Transverse colon (tissue), 4 donors: ENCODE measurements around the gene ANKZF1. TPM values are rescaled to one million over a fixed set of nuclear protein-coding genes. Genes with fewer than 3 reads are reported as not detected.

Experiments
- DNase-seq: peaks from one replicate; pipeline ENCODE4 v3.0.0-alpha.2; 2019
- H3K27ac ChIP-seq, 4 donors: fragments of 200-600 bp; sonication (generic); 2 replicates each; pipeline ENCODE4 v1.5.1; 2016 to 2018; ENCODE audit warnings: inconsistent platforms in 4 of 4
- H3K27me3 ChIP-seq: fragments of 200-600 bp; sonication (generic); 2 replicates; pipeline ENCODE4 v1.5.1; 2017; ENCODE audit warnings: inconsistent platforms
- H3K36me3 ChIP-seq, 4 donors: fragments of 200-600 bp; sonication (generic); 2 replicates each; pipeline ENCODE4 v1.5.1; 2017 to 2019; ENCODE audit warnings: inconsistent platforms in 4 of 4
- H3K4me1 ChIP-seq, 4 donors: fragments of 200-600 bp; sonication (generic); 2 replicates each; pipeline ENCODE4 v1.5.1; 2017 to 2020; ENCODE audit warnings: inconsistent platforms in 4 of 4
- H3K4me3 ChIP-seq, 4 donors: fragments of 200-600 bp; sonication (generic); 1 replicate in 1 of 4; 2 replicates in 3 of 4; pipeline versions ENCODE4 v1.5.1 to v1.6.1; 2017 to 2019; ENCODE audit warnings: inconsistent platforms in 4 of 4
- H3K9me3 ChIP-seq, 2 donors: fragments of 200-600 bp; sonication (generic); 2 replicates each; pipeline ENCODE4 v1.5.1; 2017 to 2019; ENCODE audit warnings: inconsistent platforms in 2 of 2
- EP300 ChIP-seq: sonication (generic); formaldehyde crosslinking; IDR thresholded peaks from one replicate; pipeline ENCODE4 v1.6.1; 2017; ENCODE audit warnings: antibody characterized with exemption, low read depth
- POLR2A ChIP-seq: fragments of 450-650 bp; IDR thresholded peaks from one replicate; pipeline ENCODE4 v1.6.1; 2016; ENCODE audit warnings: antibody characterized with exemption, mild to moderate bottlenecking, moderate library complexity
- POLR2AphosphoS5 ChIP-seq, 3 donors: sonication (generic); formaldehyde crosslinking; IDR thresholded peaks; one replicate each; pipeline ENCODE4 v1.6.1; 2016; ENCODE audit warnings: antibody characterized with exemption in 3 of 3
- WGBS, 2 donors: methylation state at CpG; one replicate each; pipeline ENCODE4 v1.1.5; 2018; ENCODE audit warnings: low coverage in 1 of 2; 5-methylcytosine and 5-hydroxymethylcytosine counted together
- in situ Hi-C, 4 donors: fragments of 200-750 bp; cut with MboI; loops; one replicate each; pipeline versions ENCODE4 v1.15.0 to v1.15.1; 2017; ENCODE audit warnings: low sequenced_read_pairs in 3 of 4, low pct_ligation_motif_present in 1 of 4, low pct_unique_long_range_greater_than_20kb in 1 of 4
- intact Hi-C: fragments of 100-400 bp; cut with DNase I; formaldehyde crosslinking; loops from one replicate; pipeline ENCODE4 v1.15.1; 2023; ENCODE audit warnings: low total_unique reads
- total RNA-seq, 4 donors: library from RNA; depleted of rRNA; stranded (reverse); fragments of >200 nt; gene quantifications; one replicate each; pipeline ENCODE4 v1.1.0, GENCODE V29; 2016
- TF ChIP-seq, protein P1 (sequence below), 5 experiments: fragments of 200-600 bp in 3 of 5; fragments of 450-650 bp in 2 of 5; sonication (generic) in 3 of 5; IDR thresholded peaks; 1 replicate in 2 of 5; 2 replicates in 3 of 5; pipeline ENCODE4 v1.5.1; 2016 to 2017; ENCODE audit warnings: antibody characterized with exemption in 5 of 5, inconsistent platforms in 3 of 5, mild to moderate bottlenecking in 2 of 5, moderate library complexity in 1 of 5

The ANKZF1 gene
- total RNA-seq, 4 donors from 2014 or later: 64.3 to 318 (median 114) TPM

DNA sequence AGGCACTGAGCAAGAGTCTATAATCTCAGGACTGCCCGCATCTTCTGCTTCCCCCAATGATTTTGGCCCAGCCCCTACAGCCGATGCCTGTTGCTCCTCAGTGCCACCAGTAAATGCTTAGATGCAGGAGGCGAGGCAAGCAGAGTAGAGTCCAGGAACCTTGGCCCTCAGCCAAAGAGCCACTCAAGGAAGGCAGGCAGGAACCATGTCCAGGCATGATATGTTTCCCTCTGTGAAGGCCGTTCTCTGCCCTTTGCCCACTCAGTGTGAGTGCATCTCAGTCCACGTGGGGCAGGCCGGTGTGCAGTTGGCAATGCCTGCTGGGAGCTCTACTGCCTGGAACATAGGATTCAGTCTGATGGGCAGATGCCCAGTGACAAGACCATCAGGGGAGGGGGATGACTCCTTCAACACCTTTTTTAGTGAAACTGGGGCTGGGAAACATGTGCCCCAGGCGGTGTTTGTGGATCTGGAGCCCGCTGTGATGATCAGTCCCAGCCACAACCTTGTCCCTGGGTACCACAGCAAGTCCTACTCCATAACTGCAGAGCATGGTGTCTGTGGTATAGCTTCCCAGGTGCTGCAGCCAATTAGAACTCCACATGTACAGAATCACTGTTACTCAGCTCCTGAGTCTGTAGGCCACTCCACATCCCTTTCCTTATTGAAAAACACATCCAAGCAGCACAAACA is 39.9 kb downstream of the ANKZF1 start:
- in situ Hi-C loops: no loop called here
- H3K27me3 ChIP-seq: no peaks in the 10 kb centered on the region
- H3K9me3 ChIP-seq: no peaks in the 10 kb centered on the region
- no peak overlapping the region for H3K4me3 ChIP-seq
- TF ChIP-seq POLR2A (no peak), POLR2AphosphoS5 (IDR thresholded peaks at IDR 0.05) (no peak)
- DNase-seq: peak; percentile 76
- H3K36me3 ChIP-seq: no peaks in the 10 kb centered on the region
- 65% methylated on average over 8 of the region's 8 CpGs; no CpG with 5 or more reads in 1 of the 2 donors for WGBS, 2 donors
- peaks cover 0 to 6% (median 3%) of the 10 kb centered on the region in 4 donors for H3K4me1 ChIP-seq
- intact Hi-C loops: no loop called here
- no peak overlapping the region for H3K27ac ChIP-seq

DNA sequence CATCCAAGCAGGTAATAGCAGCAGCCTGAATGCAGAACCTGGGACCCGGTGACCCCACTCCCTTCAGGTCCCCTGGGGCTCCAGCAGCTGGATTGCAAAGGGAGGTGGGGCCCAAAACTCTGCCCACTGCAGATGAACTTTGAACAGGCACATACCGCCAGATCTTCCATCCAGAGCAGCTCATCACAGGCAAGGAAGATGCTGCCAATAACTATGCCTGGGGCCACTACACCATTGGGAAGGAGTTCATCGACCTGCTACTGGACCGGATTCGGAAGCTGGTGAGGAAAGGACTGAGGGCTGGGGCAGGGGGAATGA is 40.4 kb downstream of the ANKZF1 start:
- in situ Hi-C loops: no loop called here
- DNase-seq: no peak
- Histone ChIP-seq H3K4me3 (no peak overlapping the region), H3K27ac (no peak overlapping the region), H3K27me3 (no peaks in the 10 kb centered on the region), H3K4me1 (peaks cover 0 to 6% (median 3%) of the 10 kb centered on the region in 4 donors), H3K36me3 (no peaks in the 10 kb centered on the region), H3K9me3 (no peaks in the 10 kb centered on the region)
- intact Hi-C loops: no loop called here
- TF ChIP-seq POLR2AphosphoS5 (IDR thresholded peaks at IDR 0.05): no peak
- TF ChIP-seq POLR2A: no peak
- TF ChIP-seq EP300: no peak
- TF ChIP-seq, protein P1, sequence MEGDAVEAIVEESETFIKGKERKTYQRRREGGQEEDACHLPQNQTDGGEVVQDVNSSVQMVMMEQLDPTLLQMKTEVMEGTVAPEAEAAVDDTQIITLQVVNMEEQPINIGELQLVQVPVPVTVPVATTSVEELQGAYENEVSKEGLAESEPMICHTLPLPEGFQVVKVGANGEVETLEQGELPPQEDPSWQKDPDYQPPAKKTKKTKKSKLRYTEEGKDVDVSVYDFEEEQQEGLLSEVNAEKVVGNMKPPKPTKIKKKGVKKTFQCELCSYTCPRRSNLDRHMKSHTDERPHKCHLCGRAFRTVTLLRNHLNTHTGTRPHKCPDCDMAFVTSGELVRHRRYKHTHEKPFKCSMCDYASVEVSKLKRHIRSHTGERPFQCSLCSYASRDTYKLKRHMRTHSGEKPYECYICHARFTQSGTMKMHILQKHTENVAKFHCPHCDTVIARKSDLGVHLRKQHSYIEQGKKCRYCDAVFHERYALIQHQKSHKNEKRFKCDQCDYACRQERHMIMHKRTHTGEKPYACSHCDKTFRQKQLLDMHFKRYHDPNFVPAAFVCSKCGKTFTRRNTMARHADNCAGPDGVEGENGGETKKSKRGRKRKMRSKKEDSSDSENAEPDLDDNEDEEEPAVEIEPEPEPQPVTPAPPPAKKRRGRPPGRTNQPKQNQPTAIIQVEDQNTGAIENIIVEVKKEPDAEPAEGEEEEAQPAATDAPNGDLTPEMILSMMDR (IDR thresholded peaks at IDR 0.05): no peak
- 81% methylated on average over 4 of the region's 5 CpGs; no CpG with 5 or more reads in 1 of the 2 donors for WGBS, 2 donors

DNA sequence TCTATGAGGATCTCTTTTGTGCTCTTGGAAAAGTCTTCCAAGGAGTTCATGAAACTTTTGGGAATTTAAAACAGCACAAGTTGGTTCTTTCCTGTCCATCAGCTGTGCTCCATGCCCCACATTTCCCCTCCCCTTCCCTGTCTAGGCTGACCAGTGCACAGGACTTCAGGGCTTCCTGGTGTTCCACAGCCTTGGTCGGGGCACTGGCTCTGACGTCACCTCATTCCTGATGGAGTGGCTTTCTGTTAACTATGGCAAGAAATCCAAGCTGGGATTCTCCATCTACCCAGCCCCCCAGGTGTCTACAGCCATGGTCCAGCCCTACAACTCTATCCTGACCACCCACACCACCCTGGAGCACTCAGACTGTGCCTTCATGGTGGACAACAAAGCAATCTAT is 41.4 kb downstream of the ANKZF1 start:
- H3K4me1 ChIP-seq: peaks cover 0 to 6% (median 3%) of the 10 kb centered on the region in 4 donors
- H3K4me3 ChIP-seq: no peak overlapping the region
- H3K27ac ChIP-seq: no peak overlapping the region
- in situ Hi-C loops (no loop called here), intact Hi-C loops (no loop called here)
- no peaks in the 10 kb centered on the region for H3K9me3 ChIP-seq
- H3K27me3 ChIP-seq: no peaks in the 10 kb centered on the region
- no peak for DNase-seq
- H3K36me3 ChIP-seq: no peaks in the 10 kb centered on the region
- WGBS, 2 donors: 74% methylated on average over 2 of the region's 2 CpGs; no CpG with 5 or more reads in 1 of the 2 donors
- TF ChIP-seq POLR2A (no peak), POLR2AphosphoS5 (IDR thresholded peaks at IDR 0.05) (no peak), EP300 (no peak)
- TF ChIP-seq, protein P1 (IDR thresholded peaks at IDR 0.05): no peak

DNA sequence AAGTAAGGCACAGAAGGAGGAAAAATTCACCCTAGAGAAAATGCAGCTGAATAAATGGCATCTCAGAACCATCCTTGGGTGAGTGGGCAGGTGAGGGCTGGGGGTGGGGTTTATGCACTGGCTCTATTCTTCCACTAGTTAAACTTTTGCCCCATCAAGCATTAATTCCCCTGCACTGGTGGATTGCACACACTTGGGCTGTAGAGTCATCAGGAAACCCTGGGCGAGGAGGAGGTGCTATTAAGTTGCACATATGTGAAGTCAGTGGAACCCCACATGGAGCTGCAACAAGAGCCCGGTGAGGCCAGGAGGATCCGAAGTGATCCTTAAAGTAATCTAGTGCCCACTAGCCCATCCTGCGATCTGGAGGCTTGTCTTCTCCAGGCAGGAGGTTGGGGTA is 42.8 kb downstream of the ANKZF1 start:
- H3K27me3 ChIP-seq: no peaks in the 10 kb centered on the region
- H3K4me1 ChIP-seq: peaks cover 0 to 6% (median 3%) of the 10 kb centered on the region in 4 donors
- no peaks in the 10 kb centered on the region for H3K36me3 ChIP-seq
- no peak overlapping the region for H3K27ac ChIP-seq
- WGBS, 2 donors: 90 to 100% methylated on average over 2 to 4 of the region's 4 CpGs
- TF ChIP-seq, protein P1 (IDR thresholded peaks at IDR 0.05): no peak
- TF ChIP-seq EP300: no peak
- TF ChIP-seq POLR2AphosphoS5 (IDR thresholded peaks at IDR 0.05): no peak
- no peak for TF ChIP-seq POLR2A
- DNase-seq: no peak
- no peaks in the 10 kb centered on the region for H3K9me3 ChIP-seq
- in situ Hi-C loops: no loop called here
- no peak overlapping the region for H3K4me3 ChIP-seq
- intact Hi-C loops: no loop called here

DNA sequence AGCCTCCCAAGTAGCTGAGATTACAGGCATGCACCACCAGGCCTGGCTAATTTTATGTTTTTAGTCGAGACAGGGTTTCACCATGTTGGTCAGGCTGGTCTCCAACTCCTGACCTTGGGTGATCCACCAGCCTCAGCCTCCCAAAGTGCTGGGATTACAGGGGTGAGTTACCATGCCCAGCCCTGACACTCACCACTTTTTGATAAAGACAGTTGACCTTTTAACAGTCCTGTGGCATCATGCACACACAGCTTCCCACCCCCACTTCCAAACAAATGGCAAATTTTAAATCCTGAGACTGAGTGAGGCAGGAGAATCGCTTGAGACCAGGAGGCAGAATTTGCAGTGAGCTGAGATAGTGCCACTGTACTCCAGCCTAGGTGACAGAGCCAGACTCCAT is 43.4 kb downstream of the ANKZF1 start:
- no peak for DNase-seq
- Histone ChIP-seq H3K9me3 (no peaks in the 10 kb centered on the region), H3K27ac (no peak overlapping the region), H3K4me1 (peaks cover 3 to 12% (median 6%) of the 10 kb centered on the region in 4 donors), H3K27me3 (no peaks in the 10 kb centered on the region), H3K4me3 (no peak overlapping the region), H3K36me3 (no peaks in the 10 kb centered on the region)
- 73 to 100% methylated on average over 1 to 2 of the region's 2 CpGs for WGBS, 2 donors
- in situ Hi-C loops: no loop called here
- intact Hi-C loops: no loop called here
- TF ChIP-seq EP300 (no peak), POLR2A (no peak), POLR2AphosphoS5 (IDR thresholded peaks at IDR 0.05) (no peak)
